Measurements from ENCODE around the gene ATP1A2. TPM values are rescaled to one million over a fixed set of nuclear protein-coding genes. Genes with fewer than 3 reads are reported as not detected.

The ATP1A2 gene
- total and polyA plus RNA-seq, 4 donors = 0.09 to 1.5 (median 0.29) TPM

DNA sequence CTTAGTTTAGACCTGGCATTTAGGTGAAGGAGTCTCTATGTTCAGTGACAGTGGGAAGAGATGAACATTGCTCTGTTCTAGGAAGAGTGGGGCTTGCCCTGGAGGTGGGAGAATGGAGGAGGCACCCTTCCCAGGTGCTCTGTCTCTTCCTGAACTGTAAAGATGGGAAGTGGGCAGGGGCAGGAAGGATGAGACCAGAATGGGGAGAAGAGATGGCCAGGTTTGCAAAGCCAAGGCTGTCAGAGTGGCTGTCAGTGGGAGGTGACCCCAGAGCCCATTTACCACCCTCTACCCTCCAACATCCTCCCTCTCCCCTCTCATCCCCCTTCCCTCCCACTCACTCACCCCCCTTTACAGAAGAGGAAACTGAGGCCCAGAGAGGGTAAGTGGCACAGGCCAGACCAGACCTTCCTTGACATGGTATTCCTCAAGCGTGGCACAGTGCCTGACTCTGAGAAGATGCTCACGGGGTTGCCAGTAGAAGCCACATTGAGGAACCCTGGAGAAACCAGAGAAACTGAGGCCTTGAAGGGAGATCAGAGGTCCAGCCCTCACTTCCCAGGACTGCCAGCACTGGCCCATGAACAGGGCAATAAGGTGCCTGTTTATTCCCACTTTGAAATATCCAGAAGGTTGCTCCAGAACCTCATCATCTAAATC lies 15.7 kb upstream of the ATP1A2 start:
- H3K9ac ChIP-seq (ENCODE audit: low read depth in 1 of 2, low read length in 2 of 2) = peak overlapping the region in 1 of 2 donors; percentile 83
- H3K4me3 ChIP-seq (ENCODE audit: low read depth in 1 of 3, low read length in 3 of 3) = no peak overlapping the region
- TF ChIP-seq FOXA2 (IDR thresholded peaks at IDR 0.05) = no peak
- TF ChIP-seq, protein P1, sequence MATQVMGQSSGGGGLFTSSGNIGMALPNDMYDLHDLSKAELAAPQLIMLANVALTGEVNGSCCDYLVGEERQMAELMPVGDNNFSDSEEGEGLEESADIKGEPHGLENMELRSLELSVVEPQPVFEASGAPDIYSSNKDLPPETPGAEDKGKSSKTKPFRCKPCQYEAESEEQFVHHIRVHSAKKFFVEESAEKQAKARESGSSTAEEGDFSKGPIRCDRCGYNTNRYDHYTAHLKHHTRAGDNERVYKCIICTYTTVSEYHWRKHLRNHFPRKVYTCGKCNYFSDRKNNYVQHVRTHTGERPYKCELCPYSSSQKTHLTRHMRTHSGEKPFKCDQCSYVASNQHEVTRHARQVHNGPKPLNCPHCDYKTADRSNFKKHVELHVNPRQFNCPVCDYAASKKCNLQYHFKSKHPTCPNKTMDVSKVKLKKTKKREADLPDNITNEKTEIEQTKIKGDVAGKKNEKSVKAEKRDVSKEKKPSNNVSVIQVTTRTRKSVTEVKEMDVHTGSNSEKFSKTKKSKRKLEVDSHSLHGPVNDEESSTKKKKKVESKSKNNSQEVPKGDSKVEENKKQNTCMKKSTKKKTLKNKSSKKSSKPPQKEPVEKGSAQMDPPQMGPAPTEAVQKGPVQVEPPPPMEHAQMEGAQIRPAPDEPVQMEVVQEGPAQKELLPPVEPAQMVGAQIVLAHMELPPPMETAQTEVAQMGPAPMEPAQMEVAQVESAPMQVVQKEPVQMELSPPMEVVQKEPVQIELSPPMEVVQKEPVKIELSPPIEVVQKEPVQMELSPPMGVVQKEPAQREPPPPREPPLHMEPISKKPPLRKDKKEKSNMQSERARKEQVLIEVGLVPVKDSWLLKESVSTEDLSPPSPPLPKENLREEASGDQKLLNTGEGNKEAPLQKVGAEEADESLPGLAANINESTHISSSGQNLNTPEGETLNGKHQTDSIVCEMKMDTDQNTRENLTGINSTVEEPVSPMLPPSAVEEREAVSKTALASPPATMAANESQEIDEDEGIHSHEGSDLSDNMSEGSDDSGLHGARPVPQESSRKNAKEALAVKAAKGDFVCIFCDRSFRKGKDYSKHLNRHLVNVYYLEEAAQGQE (IDR thresholded peaks at IDR 0.05) = no peak
- TF ChIP-seq RAD21 (IDR thresholded peaks at IDR 0.05) = no peak
- no peak for TF ChIP-seq FOXA1 (IDR thresholded peaks at IDR 0.05)
- TF ChIP-seq MAX (IDR thresholded peaks at IDR 0.05) = no peak
- TF ChIP-seq HNF4G (IDR thresholded peaks at IDR 0.05) = no peak
- TF ChIP-seq, protein P2, sequence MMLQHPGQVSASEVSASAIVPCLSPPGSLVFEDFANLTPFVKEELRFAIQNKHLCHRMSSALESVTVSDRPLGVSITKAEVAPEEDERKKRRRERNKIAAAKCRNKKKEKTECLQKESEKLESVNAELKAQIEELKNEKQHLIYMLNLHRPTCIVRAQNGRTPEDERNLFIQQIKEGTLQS (IDR thresholded peaks at IDR 0.05) = no peak
- no peak for TF ChIP-seq ZBTB33 (IDR thresholded peaks at IDR 0.05)
- TF ChIP-seq YY1 (IDR thresholded peaks at IDR 0.05) = no peak
- no peak for TF ChIP-seq CTCF (IDR thresholded peaks at IDR 0.05; ENCODE audit: low read depth, low read length, missing input control)
- no peak for TF ChIP-seq EGR1 (IDR thresholded peaks at IDR 0.05; ENCODE audit: low read depth in 2 of 2)
- no peak for TF ChIP-seq NR2F2 (IDR thresholded peaks at IDR 0.05)
- TF ChIP-seq HNF4A (conservative IDR thresholded peaks at IDR 0.05) = no peak
- TF ChIP-seq JUND (IDR thresholded peaks at IDR 0.05) = no peak
- no peak for TF ChIP-seq SP1 (IDR thresholded peaks at IDR 0.05)
- TF ChIP-seq TAF1 (conservative IDR thresholded peaks at IDR 0.05) = no peak
- DNase-seq (ENCODE audit: low spot score) = no peak
- H3K27me3 ChIP-seq (ENCODE audit: control insufficient read depth in 4 of 4, insufficient read depth in 4 of 4, low read length in 3 of 4) = no peaks in the 10 kb centered on the region
- H3K36me3 ChIP-seq (ENCODE audit: control insufficient read depth in 4 of 4, insufficient read depth in 3 of 4, low read depth in 1 of 4, low read length in 3 of 4) = no peaks in the 10 kb centered on the region
- H3K9me3 ChIP-seq (ENCODE audit: control insufficient read depth in 4 of 4, low read length in 3 of 4) = no peaks in the 10 kb centered on the region
- peaks cover 25 to 54% (median 47%) of the 10 kb centered on the region in 4 donors for H3K4me1 ChIP-seq (ENCODE audit: control insufficient read depth in 4 of 4, insufficient read depth in 4 of 4, low read length in 3 of 4)
- 94% methylated on average over 2 of the region's 2 CpGs for WGBS
- peak overlapping the region; percentile 86 to 92 for H3K27ac ChIP-seq (ENCODE audit: low read depth in 1 of 2, low read length in 2 of 2)
